Fibroblast of lung (primary cell): ENCODE data around the gene NAV3. TPM values are rescaled to one million over a fixed set of nuclear protein-coding genes. Genes with fewer than 3 reads are reported as not detected.

Experiments
- DNase-seq, 2 donors: peaks; one replicate each; pipeline versions ENCODE4 v3.0.0 to v3.0.0-alpha.2; 2010; ENCODE audit warnings: low read depth in 2 of 2
- H2AFZ ChIP-seq: 2 replicates; pipeline ENCODE4 v1.5.1; 2012; ENCODE audit warnings: low read length, control low read depth, inconsistent platforms
- H3K27ac ChIP-seq: 2 replicates; pipeline ENCODE4 v1.5.1; 2011; ENCODE audit warnings: low read length, control low read depth; ENCODE audit not compliant: insufficient read depth
- H3K27me3 ChIP-seq: 2 replicates; pipeline ENCODE4 v1.5.1; 2011; ENCODE audit warnings: mild to moderate bottlenecking, low read length; ENCODE audit not compliant: control insufficient read depth, insufficient read depth
- H3K36me3 ChIP-seq: 2 replicates; pipeline ENCODE4 v1.5.1; 2011; ENCODE audit warnings: low read length; ENCODE audit not compliant: control insufficient read depth, insufficient read depth
- H3K4me1 ChIP-seq: 2 replicates; pipeline ENCODE4 v1.5.1; 2011; ENCODE audit warnings: low read length; ENCODE audit not compliant: control insufficient read depth, insufficient read depth; ENCODE audit errors: extremely low read depth
- H3K4me2 ChIP-seq: 2 replicates; pipeline ENCODE4 v1.5.1; 2011; ENCODE audit warnings: low read length, control low read depth; ENCODE audit not compliant: insufficient read depth; ENCODE audit errors: extremely low read depth
- H3K4me3 ChIP-seq, 4 experiments: fragments of 200-600 bp in 1 of 4; sonication (generic) in 1 of 4; replicated peaks in 1 of 4; 2 replicates each; pipeline ENCODE4 v1.5.1; 2011 to 2016; ENCODE audit warnings: low read length in 4 of 4, low read depth in 3 of 4, mild to moderate bottlenecking in 3 of 4, control low read depth in 2 of 4, inconsistent platforms in 1 of 4, mixed read lengths in 1 of 4; ENCODE audit not compliant: insufficient read depth in 1 of 4; ENCODE audit errors: control extremely low read depth in 1 of 4
- H3K79me2 ChIP-seq: 2 replicates; pipeline ENCODE4 v1.5.1; 2012; ENCODE audit warnings: mild to moderate bottlenecking, low read length, inconsistent platforms; ENCODE audit not compliant: control insufficient read depth, insufficient read depth
- H3K9ac ChIP-seq: 2 replicates; pipeline ENCODE4 v1.5.1; 2011; ENCODE audit warnings: mild to moderate bottlenecking, low read length, control low read depth; ENCODE audit not compliant: insufficient read depth
- H3K9me3 ChIP-seq: 2 replicates; pipeline ENCODE4 v1.5.1; 2012; ENCODE audit warnings: low read depth, low read length; ENCODE audit not compliant: control insufficient read depth, insufficient read depth
- H4K20me1 ChIP-seq: 2 replicates; pipeline ENCODE4 v1.5.1; 2011; ENCODE audit warnings: low read length; ENCODE audit not compliant: control insufficient read depth, insufficient read depth; ENCODE audit errors: extremely low read depth
- EZH2 ChIP-seq: IDR thresholded peaks from 2 replicates; pipeline ENCODE4 v1.5.1; 2012; ENCODE audit warnings: low read length, control low read depth, mild to moderate bottlenecking; ENCODE audit errors: missing control alignments
- polyA plus RNA-seq, 2 donors: library from polyadenylated mRNA; depleted of rRNA in 1 of 2; stranded (reverse) in 1 of 2; unstranded in 1 of 2; fragments of >200 nt; gene quantifications; 2 replicates each; pipeline ENCODE4 v1.2.1, GENCODE V29; 2011 to 2012; ENCODE audit warnings: missing spikeins in 1 of 2
- total RNA-seq: library from RNA; depleted of rRNA; stranded (reverse); fragments of >200 nt; gene quantifications from 2 replicates; pipeline ENCODE4 v1.2.1, GENCODE V29; 2014
- TF ChIP-seq, protein P1 (sequence below), 2 donors: IDR thresholded peaks in 1 of 2; conservative IDR thresholded peaks in 1 of 2; 1 replicate in 1 of 2; 2 replicates in 1 of 2; pipeline ENCODE4 v1.5.1; 2011 to 2012; ENCODE audit warnings: low read length in 2 of 2, control low read depth in 1 of 2, inconsistent platforms in 1 of 2, low read depth in 1 of 2, mild to moderate bottlenecking in 1 of 2

NAV3 gene
- total and polyA plus RNA-seq, 2 donors (not counting 1 experiment from before 2014, with no cell fraction given) = 30.8 to 60.6 TPM

- H3K79me2 ChIP-seq = peaks cover 14% of the 10 kb centered on the region
- peak; percentile 36 for DNase-seq
- no peak overlapping the region for H2AFZ ChIP-seq
- H3K4me3 ChIP-seq = no peak overlapping the region
- H3K9ac ChIP-seq = no peak overlapping the region
- peaks cover 4% of the 10 kb centered on the region for H3K36me3 ChIP-seq
- TF ChIP-seq EZH2 = no peak
- TF ChIP-seq, protein P1, sequence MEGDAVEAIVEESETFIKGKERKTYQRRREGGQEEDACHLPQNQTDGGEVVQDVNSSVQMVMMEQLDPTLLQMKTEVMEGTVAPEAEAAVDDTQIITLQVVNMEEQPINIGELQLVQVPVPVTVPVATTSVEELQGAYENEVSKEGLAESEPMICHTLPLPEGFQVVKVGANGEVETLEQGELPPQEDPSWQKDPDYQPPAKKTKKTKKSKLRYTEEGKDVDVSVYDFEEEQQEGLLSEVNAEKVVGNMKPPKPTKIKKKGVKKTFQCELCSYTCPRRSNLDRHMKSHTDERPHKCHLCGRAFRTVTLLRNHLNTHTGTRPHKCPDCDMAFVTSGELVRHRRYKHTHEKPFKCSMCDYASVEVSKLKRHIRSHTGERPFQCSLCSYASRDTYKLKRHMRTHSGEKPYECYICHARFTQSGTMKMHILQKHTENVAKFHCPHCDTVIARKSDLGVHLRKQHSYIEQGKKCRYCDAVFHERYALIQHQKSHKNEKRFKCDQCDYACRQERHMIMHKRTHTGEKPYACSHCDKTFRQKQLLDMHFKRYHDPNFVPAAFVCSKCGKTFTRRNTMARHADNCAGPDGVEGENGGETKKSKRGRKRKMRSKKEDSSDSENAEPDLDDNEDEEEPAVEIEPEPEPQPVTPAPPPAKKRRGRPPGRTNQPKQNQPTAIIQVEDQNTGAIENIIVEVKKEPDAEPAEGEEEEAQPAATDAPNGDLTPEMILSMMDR (conservative IDR thresholded peaks at IDR 0.05 in 1 of 2, IDR thresholded peaks at IDR 0.05 in 1 of 2; ENCODE audit: low read depth in 1 of 2, low read length in 2 of 2) = no peak
- H4K20me1 ChIP-seq = no peaks in the 10 kb centered on the region
- no peak overlapping the region for H3K4me2 ChIP-seq
- H3K27ac ChIP-seq = no peak overlapping the region
- no peaks in the 10 kb centered on the region for H3K4me1 ChIP-seq
- no peaks in the 10 kb centered on the region for H3K27me3 ChIP-seq
- no peaks in the 10 kb centered on the region for H3K9me3 ChIP-seq
Measured at GRCh38 chr12:78040111-78040510, 209.4 kb downstream of the NAV3 start.

GRCh38 chr12:78050790-78051189 is 220.1 kb downstream of the NAV3 start:
- Histone ChIP-seq H3K36me3 (peaks cover 6% of the 10 kb centered on the region), H3K79me2 (peaks cover 10% of the 10 kb centered on the region), H3K9me3 (no peaks in the 10 kb centered on the region), H2AFZ (no peak overlapping the region), H3K4me1 (no peaks in the 10 kb centered on the region), H3K27me3 (no peaks in the 10 kb centered on the region), H3K9ac (no peak overlapping the region), H3K4me2 (no peak overlapping the region), H3K4me3 (no peak overlapping the region), H4K20me1 (no peaks in the 10 kb centered on the region), H3K27ac (no peak overlapping the region)
- DNase-seq = no peak
- TF ChIP-seq, protein P1 (conservative IDR thresholded peaks at IDR 0.05 in 1 of 2, IDR thresholded peaks at IDR 0.05 in 1 of 2; ENCODE audit: low read depth in 1 of 2, low read length in 2 of 2) = no peak
- no peak for TF ChIP-seq EZH2

GRCh38 chr12:78055545-78055944 is 224.9 kb downstream of the NAV3 start:
- H3K4me2 ChIP-seq = no peak overlapping the region
- no peaks in the 10 kb centered on the region for H4K20me1 ChIP-seq
- TF ChIP-seq, protein P1 (conservative IDR thresholded peaks at IDR 0.05 in 1 of 2, IDR thresholded peaks at IDR 0.05 in 1 of 2; ENCODE audit: low read depth in 1 of 2, low read length in 2 of 2) = no peak
- TF ChIP-seq EZH2 = no peak
- no peak overlapping the region for H3K9ac ChIP-seq
- H3K27ac ChIP-seq = no peak overlapping the region
- H2AFZ ChIP-seq = no peak overlapping the region
- H3K4me1 ChIP-seq = no peaks in the 10 kb centered on the region
- H3K27me3 ChIP-seq = no peaks in the 10 kb centered on the region
- H3K4me3 ChIP-seq = no peak overlapping the region
- H3K36me3 ChIP-seq = peaks cover 8% of the 10 kb centered on the region
- no peak for DNase-seq
- no peaks in the 10 kb centered on the region for H3K9me3 ChIP-seq
- H3K79me2 ChIP-seq = peaks cover 13% of the 10 kb centered on the region
